GM19328 (cell line): ENCODE results near the gene PITRM1.
"Not testable (repeated sequence)": the region's sequence is repeated elsewhere in the genome, so short reads cannot be mapped to it uniquely, and the experiment has no call there.

Experiments
- ATAC-seq: cut with Tn5 transposase; IDR thresholded peaks from one replicate; pipeline ENCODE4 v1.9.1; 2021; ENCODE audit warnings: mild to moderate bottlenecking, moderate library complexity; ENCODE audit not compliant: unreplicated experiment

The PITRM1 gene

GRCh38 chr10:3172446-3173170, at the start of gene PITRM1:
TSS of gene PITRM1 (minus strand) at chr10:3172782. CDS start at chr10:3172772, 10 bp downstream.
- peak; percentile 93 for ATAC-seq

GRCh38 chr10:3222068-3222467, 49.5 kb upstream of the PITRM1 start:
- no peak for ATAC-seq

DNA sequence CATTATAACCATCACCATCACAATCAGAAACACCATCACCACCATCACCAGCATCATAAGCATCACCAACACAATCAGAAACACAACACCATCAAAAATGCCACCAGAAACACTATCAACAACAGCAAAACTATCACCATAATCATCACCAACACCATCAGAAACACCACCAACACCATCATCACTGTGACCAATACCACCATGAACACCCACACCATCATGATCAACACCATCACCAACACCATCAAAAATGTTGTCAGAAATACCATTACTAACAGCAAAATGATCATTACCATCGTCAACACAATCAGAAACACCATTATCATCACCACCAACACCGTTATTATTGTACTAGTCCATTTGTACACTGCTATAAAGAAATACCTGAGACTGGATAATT, 49.0 kb upstream of the PITRM1 start:
- not testable (repeated sequence) for ATAC-seq

DNA sequence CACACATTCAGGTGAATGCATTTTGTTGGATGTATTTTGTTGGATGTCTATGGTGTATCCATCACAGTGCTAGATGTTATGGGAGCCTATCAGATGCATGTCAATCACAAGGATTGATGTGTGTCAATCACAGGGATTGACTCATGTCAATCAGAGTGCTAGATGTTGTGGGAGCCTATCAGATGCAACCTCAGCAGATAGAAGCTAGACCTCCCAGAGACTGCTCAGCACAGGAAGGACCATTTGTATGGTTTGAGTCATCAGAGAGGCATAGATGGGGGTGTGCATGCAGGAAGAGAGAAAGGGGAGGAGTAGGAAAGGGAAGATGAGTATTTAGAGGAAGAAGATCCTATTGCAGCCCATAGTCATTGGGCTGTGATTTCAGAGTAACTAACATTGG, 48.3 kb upstream of the PITRM1 start:
- ATAC-seq = no peak

- ATAC-seq = not testable (repeated sequence)
Measured at GRCh38 chr10:3219021-3219628, 46.5 kb upstream of the PITRM1 start.

DNA sequence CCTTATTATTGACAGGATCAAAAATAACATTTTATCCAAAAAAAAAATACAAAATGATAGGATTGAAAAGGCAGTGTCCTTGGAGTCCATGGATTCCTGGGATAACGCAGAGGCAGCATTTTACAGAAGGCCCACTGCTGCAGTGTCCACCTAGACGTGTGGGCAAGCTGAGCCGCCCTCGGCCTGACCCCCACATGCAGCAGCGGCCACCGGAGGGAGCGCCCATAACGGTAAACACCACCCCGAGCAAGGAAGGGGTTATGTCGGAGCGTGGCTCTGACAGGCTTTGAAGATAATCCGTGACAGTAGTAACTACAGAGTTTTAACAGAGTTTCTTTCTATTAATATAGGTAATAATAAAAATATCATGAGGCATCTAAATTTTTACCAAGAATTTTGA, 45.3 kb upstream of the PITRM1 start:
- ATAC-seq = no peak

DNA sequence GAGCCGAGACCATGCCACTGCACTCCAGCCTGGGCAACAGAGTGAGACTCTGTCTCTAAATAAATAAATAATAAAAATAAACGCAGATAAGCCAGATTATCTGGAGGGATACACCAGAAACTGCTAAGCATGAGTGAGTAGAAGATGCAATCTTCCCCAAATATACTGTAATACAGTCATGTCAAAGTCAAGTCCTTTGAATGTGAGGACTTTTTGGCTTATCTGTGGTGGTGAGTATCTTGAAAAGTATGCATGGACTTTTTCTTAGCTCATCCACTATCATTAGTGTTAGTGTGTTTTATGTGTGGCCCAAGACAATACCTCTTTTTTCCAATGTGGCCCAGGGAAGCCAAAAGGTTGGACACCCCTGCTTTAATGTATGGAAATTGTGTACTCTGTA, 44.7 kb upstream of the PITRM1 start:
- ATAC-seq = no peak

DNA sequence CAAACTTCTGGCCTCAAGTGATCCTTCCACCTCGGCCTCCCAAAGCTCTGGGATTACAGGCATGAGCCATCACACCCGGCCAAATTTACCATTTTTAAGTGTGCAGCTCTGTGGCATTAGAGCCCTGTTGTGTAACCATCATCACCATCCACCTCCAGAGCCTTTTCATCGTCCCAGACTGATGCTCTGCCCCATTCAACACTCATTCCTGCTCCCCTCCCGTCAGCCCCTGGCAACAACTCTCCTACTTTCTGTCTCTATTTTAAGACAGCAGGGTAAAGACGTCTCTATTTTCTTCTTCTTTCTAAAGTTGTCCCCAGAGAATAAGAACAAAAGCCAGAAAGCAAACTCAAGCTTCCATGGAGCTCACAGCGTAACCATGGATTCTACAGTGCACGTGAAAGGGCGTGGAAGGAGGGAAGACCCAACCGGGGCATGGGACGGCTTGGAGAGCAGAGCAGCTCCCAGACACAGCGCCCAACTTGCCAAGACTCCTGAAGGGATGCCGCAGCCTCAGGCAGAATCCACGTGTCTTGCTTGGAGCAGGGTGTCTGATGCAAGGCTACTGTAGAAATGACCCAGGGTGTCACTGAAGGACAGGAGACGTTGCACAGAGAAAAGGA, 42.7 kb upstream of the PITRM1 start:
- no peak for ATAC-seq

DNA sequence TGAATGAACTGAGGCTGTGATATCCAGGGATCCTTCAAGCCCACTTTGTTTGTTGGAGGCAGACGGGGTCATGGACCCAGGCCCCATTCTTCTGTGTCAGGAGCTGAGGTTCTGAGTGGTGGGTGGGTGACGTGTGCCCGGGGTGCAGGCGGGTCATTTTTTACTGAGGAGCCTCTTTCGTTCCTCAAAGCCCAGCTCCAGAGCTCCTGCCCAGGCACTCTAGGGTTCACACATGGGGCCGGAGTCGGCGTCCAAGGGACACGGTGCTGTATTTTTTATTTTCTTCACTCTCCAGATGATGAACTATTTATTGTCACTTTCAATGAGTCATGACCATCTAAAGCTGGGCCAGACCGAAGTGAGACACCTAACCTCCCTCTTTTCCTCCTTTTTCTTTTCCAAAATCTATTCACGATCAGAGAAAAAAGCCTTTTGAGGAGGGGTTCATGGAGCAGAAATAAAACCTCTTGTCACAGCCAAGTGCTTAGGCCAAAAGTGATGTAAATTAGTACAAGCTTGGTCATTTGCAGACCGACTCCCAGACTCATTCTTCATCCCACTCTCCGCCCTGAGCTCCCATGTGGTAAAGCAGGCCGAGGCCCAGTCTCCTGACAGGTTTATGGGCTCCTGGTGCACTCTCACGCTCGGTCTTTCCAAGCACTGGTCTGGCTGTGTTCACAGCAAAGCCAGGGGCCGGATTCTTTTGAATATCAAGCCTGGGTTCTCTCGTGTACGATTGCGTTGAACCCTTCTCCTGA, 41.4 kb upstream of the PITRM1 start:
- ATAC-seq = no peak

DNA sequence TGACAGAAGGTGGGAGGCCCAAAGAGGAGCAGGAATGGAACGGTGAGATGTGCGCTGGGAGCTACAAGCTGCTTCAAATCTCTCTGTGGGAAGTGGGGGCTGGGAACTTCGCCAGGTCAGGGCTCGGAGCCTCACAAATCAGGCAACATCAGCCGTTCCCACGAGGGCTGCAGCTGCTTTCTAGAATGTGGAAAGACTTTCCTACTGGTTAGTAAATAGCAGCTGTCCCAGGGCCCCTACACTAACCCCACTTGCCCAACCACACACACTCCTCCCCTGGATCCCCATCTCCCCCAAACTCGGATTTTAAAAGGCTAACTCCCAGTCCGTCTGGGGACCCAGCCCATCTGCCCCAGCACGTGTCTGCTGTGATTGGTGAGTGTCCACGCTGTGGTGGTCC, 40.6 kb upstream of the PITRM1 start:
- ATAC-seq = no peak

DNA sequence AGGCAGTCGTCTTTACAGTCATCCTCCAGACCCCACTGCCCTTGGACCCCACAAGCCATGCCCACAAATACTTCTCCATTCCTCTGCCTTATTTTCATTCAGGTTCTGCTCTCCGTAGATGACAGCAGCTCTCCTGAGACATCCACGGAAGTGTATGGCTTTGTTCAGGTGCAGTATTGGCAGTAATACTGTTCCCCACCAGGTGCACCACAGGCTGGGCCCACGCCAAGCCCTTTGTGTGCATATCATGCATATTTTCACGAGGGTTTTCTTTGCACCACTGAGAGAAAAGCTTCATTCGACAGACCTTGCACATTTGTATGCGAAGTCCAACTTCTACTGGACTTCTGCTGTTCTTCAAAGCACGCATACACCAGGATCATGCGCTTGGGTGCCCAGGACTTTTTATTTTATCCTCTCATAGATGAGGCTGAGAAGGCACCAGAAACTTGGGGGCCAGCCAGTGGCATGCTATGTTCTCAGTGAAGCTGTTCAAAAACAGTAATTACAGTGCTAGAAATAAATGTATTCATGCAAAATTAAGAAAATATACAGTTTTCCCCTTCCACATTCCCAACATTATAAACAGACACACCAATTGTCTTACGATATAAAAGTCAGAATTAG, 37.8 kb upstream of the PITRM1 start:
- no peak for ATAC-seq

DNA sequence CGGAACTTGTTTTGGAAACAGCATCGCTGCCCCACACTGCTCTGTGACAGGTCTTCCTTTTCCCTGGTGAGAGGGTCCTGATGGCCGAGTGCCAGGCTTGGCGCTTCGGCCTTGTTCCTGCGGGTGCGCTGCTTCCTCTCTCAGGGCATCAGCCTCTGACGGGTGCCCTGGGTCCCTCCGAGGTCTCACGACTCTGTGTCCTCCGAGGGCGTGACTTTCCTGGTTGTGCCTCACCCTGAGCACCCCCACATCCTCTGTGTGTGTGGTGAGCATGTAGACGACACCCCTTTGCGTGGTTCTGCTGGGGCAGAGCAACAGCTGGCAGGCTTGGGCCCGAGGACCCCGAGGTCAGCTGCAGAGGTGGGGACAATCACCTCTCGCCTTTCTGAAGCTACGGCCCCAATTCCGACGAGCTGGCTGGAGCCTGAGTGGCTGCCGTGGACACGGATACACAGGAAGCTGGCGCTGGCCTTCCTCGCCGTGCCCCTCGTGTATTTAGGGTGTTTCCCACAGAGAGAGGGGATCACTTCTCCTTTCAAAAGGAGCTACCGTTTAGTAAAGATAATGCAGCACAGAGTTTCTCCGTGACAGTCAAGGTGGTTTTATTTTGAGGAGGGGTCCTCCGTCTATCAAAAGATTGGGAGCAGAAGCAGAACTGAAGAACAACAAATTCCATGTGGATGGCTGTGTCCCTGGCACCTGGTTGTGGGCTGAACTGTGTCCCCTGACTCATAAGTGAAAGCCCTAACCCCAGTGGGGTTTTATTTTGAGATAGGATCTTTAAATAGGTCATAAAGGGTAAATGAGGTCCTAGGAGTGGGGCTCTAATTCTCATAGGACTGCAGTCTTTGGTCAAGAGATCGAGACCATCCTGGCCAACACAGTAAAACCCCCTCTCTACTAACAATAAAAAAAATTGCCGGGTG, 36.2 kb upstream of the PITRM1 start:
- ATAC-seq = no peak

DNA sequence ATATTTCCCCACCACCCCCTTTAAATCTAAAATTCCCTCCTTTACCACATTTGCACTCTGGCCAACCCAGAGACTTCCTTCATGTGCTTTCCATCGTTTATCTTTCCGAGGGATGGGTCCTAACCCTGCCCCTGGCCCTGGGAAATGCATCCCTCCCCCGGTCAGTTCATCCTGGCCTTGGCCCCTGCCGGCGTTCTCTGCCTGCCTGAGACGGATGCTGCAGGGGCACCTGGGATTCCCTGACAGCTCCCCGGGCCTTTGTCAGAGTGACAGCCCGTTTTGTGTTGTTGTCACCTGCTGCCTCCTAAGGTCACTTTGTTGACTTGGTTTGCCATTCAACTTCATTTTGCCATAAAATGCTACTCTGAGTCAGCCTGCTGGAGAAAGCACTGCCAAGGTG, 34.8 kb upstream of the PITRM1 start:
- no peak for ATAC-seq

- no peak for ATAC-seq
Measured at GRCh38 chr10:3206511-3207157, 34.1 kb upstream of the PITRM1 start.

DNA sequence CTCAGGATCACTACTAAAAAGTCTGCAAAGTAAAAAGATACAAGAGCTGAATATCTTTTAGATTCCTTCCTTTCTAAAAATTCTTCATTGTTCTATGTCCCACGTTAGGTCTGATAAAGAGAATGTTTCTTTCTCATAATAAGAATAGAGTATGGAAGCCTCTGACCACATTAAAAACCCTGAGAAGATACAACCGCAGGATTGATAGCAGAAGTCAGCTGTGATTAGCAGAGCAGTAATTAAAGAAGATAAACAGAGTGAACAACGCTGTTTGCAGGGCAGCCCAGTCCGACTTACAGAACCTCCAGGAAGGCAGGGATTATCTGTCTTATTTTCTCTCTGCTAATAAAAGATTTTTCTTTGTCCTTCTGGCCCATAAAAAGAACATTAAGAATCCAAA, 31.4 kb upstream of the PITRM1 start:
- ATAC-seq = no peak

GRCh38 chr10:3203016-3203811, 30.6 kb upstream of the PITRM1 start:
- ATAC-seq = no peak

GRCh38 chr10:3201796-3202195, 29.2 kb upstream of the PITRM1 start:
- ATAC-seq = no peak

DNA sequence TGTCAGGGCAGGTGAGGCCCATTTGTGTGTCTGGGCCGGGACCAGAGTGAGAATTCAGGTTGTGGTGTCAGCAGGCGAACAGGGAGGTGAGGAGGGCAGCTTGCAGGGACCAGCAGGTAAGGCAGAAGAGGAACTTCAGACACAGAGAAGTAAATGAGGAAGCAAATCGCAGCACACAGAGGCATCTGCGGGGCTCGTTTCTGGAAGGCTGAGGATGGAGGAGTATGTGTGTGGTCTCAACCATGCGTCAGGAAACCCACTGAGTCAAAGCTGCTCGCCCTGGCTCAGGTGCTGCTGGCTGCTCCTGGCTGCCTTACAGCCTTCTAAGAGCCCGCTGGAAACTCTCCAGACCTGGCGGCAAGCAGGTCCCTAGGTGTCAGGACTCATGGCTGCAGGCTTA, 26.9 kb upstream of the PITRM1 start:
- ATAC-seq = no peak

DNA sequence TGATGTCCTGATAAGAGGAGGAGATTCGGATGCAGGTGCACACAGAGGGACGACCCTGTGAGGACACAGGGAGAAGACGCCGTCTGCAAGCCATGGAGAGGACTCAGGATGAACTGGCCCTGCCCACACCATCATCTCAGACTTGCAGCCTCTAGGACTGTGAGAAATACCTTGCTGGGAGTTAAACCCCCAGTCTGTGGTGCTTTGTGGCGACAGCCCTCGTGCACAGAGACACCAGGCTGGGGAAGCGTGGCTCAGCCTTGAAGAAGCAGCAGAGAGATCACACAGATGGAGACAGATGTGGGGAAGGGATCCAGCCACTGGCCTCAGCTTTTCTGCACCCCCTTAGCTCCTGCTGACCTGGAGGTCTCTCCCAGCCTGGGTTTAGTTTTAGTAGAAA, 26.3 kb upstream of the PITRM1 start:
- ATAC-seq = no peak
